Endometrium (tissue), 2 donors: Measurements from ENCODE around the gene TAAR2.
A peak's percentile ranks its signal among the peaks of the same experiment; 100 is the strongest.
"Not testable (repeated sequence)": the region's sequence is repeated elsewhere in the genome, so short reads cannot be mapped to it uniquely, and the experiment has no call there.

Source experiments
- FAIRE-seq: peaks from 2 replicates; lab custom pipeline; 2012; peaks lifted over from hg19 to GRCh38; lab: Jason Lieb, UNC
- donor health status: control.
- donor health status: control.

TAAR2 gene

GRCh38 chr6:132624175-132624574, at the start of gene TAAR2:
Gene TAAR2 (minus strand): TSS chr6:132624275. CDS start chr6:132624275, 0 bp downstream.
- FAIRE-seq: no peak

GRCh38 chr6:132673376-132674094, 49.5 kb upstream of the TAAR2 start:
- no peak for FAIRE-seq

- no peak for FAIRE-seq
These were observed 47.2 kb upstream of the TAAR2 start for GRCh38 chr6:132671295-132671694.

- peak; percentile 79 for FAIRE-seq
These were observed 45.7 kb upstream of the TAAR2 start for GRCh38 chr6:132669690-132670291.

- FAIRE-seq: no peak
These were observed 42.0 kb upstream of the TAAR2 start for GRCh38 chr6:132666118-132666517.

- no peak for FAIRE-seq
These were observed 40.4 kb upstream of the TAAR2 start for GRCh38 chr6:132664309-132665034.

- no peak for FAIRE-seq
These were observed 39.6 kb upstream of the TAAR2 start for GRCh38 chr6:132663661-132664060.

- no peak for FAIRE-seq
These were observed 37.8 kb upstream of the TAAR2 start for GRCh38 chr6:132661906-132662305.

GRCh38 chr6:132659082-132659481, 35.0 kb upstream of the TAAR2 start, which contains the start of gene TAAR1:
Gene TAAR1 (minus strand): TSS chr6:132659182. CDS start chr6:132646003, 13,179 bp downstream.
- FAIRE-seq: no peak

- FAIRE-seq: no peak
These were observed 27.0 kb upstream of the TAAR2 start for GRCh38 chr6:132651062-132651461.

GRCh38 chr6:132650429-132650828, 26.4 kb upstream of the TAAR2 start:
- no peak for FAIRE-seq

- FAIRE-seq: no peak
These were observed 24.8 kb upstream of the TAAR2 start for GRCh38 chr6:132648828-132649227.

- FAIRE-seq: no peak
These were observed 24.3 kb upstream of the TAAR2 start for GRCh38 chr6:132648356-132648755.

- FAIRE-seq: no peak
These were observed 19.5 kb upstream of the TAAR2 start for GRCh38 chr6:132643547-132643946.

GRCh38 chr6:132637135-132637534, 13.1 kb upstream of the TAAR2 start:
- not testable (repeated sequence) for FAIRE-seq

- FAIRE-seq: not testable (repeated sequence)
These were observed 11.8 kb upstream of the TAAR2 start for GRCh38 chr6:132635906-132636305.

GRCh38 chr6:132635288-132635687, 11.2 kb upstream of the TAAR2 start:
- not testable (repeated sequence) for FAIRE-seq

GRCh38 chr6:132634796-132635195, 10.7 kb upstream of the TAAR2 start:
- no peak for FAIRE-seq

- no peak for FAIRE-seq
These were observed 9.3 kb upstream of the TAAR2 start for GRCh38 chr6:132633362-132633761.

- FAIRE-seq: no peak
These were observed 799 bp downstream of the TAAR2 start for GRCh38 chr6:132623106-132623845.

GRCh38 chr6:132616677-132617076, 7.4 kb downstream of the TAAR2 start:
- FAIRE-seq: no peak

- no peak for FAIRE-seq
These were observed 9.5 kb downstream of the TAAR2 start for GRCh38 chr6:132614554-132614953.
